Measurements from ENCODE around the gene INSRR. TPM values are rescaled to one million over a fixed set of nuclear protein-coding genes. Genes with fewer than 3 reads are reported as not detected.
A peak's percentile ranks its signal among the peaks of the same experiment; 100 is the strongest.

The INSRR gene
- total and polyA plus RNA-seq, 3 experiments from 2014 or later, result 0.07 TPM; not detected in 2

DNA sequence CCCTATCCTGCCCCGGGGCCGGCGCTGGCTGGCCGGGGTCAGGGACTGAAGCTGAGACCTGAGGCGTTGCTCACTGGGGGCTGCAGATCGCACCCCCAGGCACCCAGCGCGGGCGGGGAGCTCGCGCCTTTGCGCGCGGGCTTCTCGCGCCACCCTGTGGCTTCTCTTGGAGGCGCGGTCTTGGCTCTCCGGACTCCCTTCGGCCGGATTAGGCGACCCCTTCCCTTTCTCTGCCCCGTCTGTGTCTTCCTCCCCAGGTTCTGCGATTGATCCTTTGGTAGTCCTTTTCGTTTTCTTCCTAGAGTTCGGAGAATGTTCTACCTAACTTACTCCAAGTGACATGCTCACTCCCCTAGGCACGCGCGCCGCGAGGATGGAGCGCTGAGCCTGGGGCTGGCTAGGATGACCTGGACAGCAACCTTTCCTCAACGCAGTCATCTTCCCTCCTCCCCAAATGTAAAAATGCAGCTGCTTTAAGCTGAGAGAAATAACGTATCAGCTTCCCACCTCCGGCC lies 1.3 kb upstream of the INSRR start:
- ChIA-PET CTCF (interaction anchor here (0.6 to 6.4 kb wide), 41 partner anchors 9 to 414 kb away, joined by 3 to 146 read pairs (median 6); partner anchors contain the start of genes CRABP2, ISG20L2, METTL25B and MRPL24), POLR2A (interaction anchor here (0.6 to 2.6 kb wide), 10 partner anchors 11 to 132 kb away, joined by 3 to 16 read pairs (median 3); partner anchors contain the start of genes METTL25B and SH2D2A)
- DNase-seq, result peak; percentile 46 to 71 (median 49)
- Mint-ChIP-seq H3K4me1 (peaks cover 14 to 36% (median 19%) of the 10 kb centered on the region in 3 donors), H3K27ac (peak overlapping the region in 4 of 8 donors; percentile 7 to 85 (median 33)), H3K4me3 (peak overlapping the region; percentile 74 to 90 (median 81)), H3K36me3 (no peaks in the 10 kb centered on the region), H3K27me3 (peaks cover 41 to 61% of the 10 kb centered on the region in 2 donors), H3K9me3 (no peaks in the 10 kb centered on the region)
- Histone ChIP-seq H3K36me3 (ENCODE audit: insufficient read depth, low read length) (no peaks in the 10 kb centered on the region), H3K27me3 (ENCODE audit: insufficient read depth, low read length, poor library complexity, severe bottlenecking) (peaks cover 40% of the 10 kb centered on the region), H3K9me3 (ENCODE audit: low read length) (no peaks in the 10 kb centered on the region), H3K4me1 (ENCODE audit: insufficient read depth, low read length) (peaks cover 21% of the 10 kb centered on the region), H3K27ac (ENCODE audit: low read depth, low read length) (no peak overlapping the region), H3K4me3 (ENCODE audit: low read length) (peak overlapping the region; percentile 64)

DNA sequence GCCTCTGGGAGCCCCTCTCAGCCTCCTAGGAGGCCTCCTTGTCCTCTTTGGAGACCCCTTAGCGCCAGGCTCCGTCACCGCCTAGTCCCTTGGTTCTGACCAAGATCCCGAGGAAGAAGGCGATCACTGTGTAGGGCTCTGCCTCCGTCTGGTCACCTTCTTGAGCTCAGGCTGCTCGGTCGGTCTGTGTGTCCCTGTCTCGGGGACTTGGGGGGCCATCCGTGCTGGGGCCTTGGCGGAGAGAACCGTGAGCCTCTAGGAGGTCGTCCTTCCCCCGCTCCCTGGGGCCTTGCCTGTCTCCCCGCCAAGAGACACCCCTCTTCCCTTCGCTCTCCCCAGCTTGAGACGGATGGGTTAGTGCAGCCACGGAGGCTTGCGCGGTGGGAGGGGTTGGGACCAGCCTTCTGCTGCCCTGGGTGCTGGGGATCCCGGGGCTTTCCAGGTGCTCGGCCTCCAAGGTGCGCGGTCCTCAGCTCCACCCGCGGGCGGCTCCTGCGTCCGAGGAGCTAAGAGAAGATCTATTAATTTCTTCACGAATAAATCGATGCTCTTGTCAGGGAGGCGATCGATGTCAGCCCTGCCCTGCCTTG lies 701 bp upstream of the INSRR start:
- Mint-ChIP-seq H3K27ac (peak overlapping the region in 2 of 8 donors; percentile 34 to 91), H3K27me3 (peaks cover 39 to 55% of the 10 kb centered on the region in 2 donors), H3K4me1 (peaks cover 14 to 36% (median 19%) of the 10 kb centered on the region in 3 donors), H3K36me3 (no peaks in the 10 kb centered on the region), H3K9me3 (no peaks in the 10 kb centered on the region), H3K4me3 (peak overlapping the region; percentile 74 to 90 (median 81))
- H3K27ac ChIP-seq (ENCODE audit: low read depth, low read length), result no peak overlapping the region
- peak in 1 of 5 donors; percentile 10 for DNase-seq
- H3K9me3 ChIP-seq (ENCODE audit: low read length), result no peaks in the 10 kb centered on the region
- peak overlapping the region; percentile 46 for H3K4me3 ChIP-seq (ENCODE audit: low read length)
- no peaks in the 10 kb centered on the region for H3K36me3 ChIP-seq (ENCODE audit: insufficient read depth, low read length)
- H3K27me3 ChIP-seq (ENCODE audit: insufficient read depth, low read length, poor library complexity, severe bottlenecking), result peaks cover 40% of the 10 kb centered on the region
- peaks cover 21% of the 10 kb centered on the region for H3K4me1 ChIP-seq (ENCODE audit: insufficient read depth, low read length)
- CTCF ChIA-PET, result interaction anchor here (0.6 to 6.4 kb wide), 39 partner anchors 9 to 414 kb away, joined by 3 to 146 read pairs (median 6); partner anchors contain the start of genes CRABP2, ISG20L2, METTL25B and MRPL24
- POLR2A ChIA-PET, result interaction anchor here (0.6 to 2.6 kb wide), 7 partner anchors 11 to 63 kb away, joined by 3 to 16 read pairs (median 3); partner anchors contain the start of gene SH2D2A

DNA sequence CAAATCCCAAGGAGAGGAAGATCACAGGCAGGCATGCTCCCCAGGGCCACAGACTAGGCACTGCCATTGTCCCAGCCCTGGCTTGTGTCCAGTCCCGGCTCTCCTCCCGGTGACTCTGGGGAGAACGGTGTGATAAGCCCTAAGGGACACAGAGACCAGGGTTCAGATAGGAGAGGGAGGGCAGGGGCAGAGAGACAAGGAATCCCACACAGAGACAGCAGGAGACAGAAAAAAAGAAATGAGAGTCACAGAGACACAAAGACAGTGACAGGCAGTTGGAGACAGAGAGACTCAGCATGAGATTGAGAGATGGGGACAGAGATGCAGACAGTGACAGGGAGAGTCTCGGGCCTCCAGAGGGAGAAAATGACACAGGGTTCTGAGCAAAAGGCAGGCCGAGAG lies 361 bp downstream of the INSRR start:
- ChIA-PET CTCF (interaction anchor here (1.1 to 6.4 kb wide), 10 partner anchors 11 to 169 kb away, joined by 3 to 146 read pairs (median 10); no protein-coding TSS in a partner anchor), POLR2A (interaction anchor here (2.6 kb wide), 1 partner anchor 60 kb away, joined by 16 read pairs; no protein-coding TSS in a partner anchor)
- Mint-ChIP-seq H3K27ac (peak overlapping the region in 1 of 8 donors; percentile 83), H3K27me3 (peaks cover 34 to 47% of the 10 kb centered on the region in 2 donors), H3K4me3 (peak overlapping the region; percentile 16 to 83 (median 58)), H3K4me1 (peaks cover 14 to 32% (median 17%) of the 10 kb centered on the region in 3 donors), H3K9me3 (no peaks in the 10 kb centered on the region), H3K36me3 (no peaks in the 10 kb centered on the region)
- H3K27ac ChIP-seq (ENCODE audit: low read depth, low read length), result no peak overlapping the region
- H3K27me3 ChIP-seq (ENCODE audit: insufficient read depth, low read length, poor library complexity, severe bottlenecking), result peaks cover 31% of the 10 kb centered on the region
- no peak for DNase-seq
- peaks cover 21% of the 10 kb centered on the region for H3K4me1 ChIP-seq (ENCODE audit: insufficient read depth, low read length)
- H3K4me3 ChIP-seq (ENCODE audit: low read length), result no peak overlapping the region
- H3K36me3 ChIP-seq (ENCODE audit: insufficient read depth, low read length), result no peaks in the 10 kb centered on the region
- no peaks in the 10 kb centered on the region for H3K9me3 ChIP-seq (ENCODE audit: low read length)

DNA sequence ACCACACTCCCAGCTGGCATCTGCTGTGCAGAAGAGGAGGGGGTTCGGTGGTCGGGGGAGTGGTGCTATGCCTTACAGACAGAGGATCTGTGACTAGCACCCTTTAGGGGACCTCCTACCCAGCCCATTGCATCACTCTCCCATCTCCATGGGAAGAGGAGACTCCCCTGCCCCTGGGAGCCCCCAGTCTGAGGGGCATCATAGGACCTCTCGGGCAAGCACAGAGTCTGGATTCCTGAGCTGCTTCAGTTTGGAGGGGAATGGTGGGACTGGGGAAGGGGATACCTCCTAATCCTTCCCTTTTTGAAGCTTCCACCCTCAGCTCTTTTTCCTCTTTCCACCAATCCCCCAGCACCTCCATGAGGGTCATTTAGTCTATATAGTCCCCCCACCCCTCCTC lies 1.4 kb downstream of the INSRR start:
- ChIA-PET POLR2A (interaction anchor here (0.9 kb wide), 1 partner anchor 8 kb away, joined by 3 read pairs; no protein-coding TSS in a partner anchor), CTCF (interaction anchor here (0.7 to 6.4 kb wide), 8 partner anchors 10 to 168 kb away, joined by 3 to 109 read pairs (median 6); partner anchors contain the start of gene SH2D2A)
- Mint-ChIP-seq H3K4me1 (peaks cover 9 to 26% (median 10%) of the 10 kb centered on the region in 3 donors), H3K36me3 (no peaks in the 10 kb centered on the region), H3K4me3 (no peak overlapping the region), H3K9me3 (no peaks in the 10 kb centered on the region), H3K27me3 (peaks cover 24 to 36% of the 10 kb centered on the region in 2 donors), H3K27ac (peak overlapping the region in 1 of 8 donors; percentile 74)
- Histone ChIP-seq H3K27ac (ENCODE audit: low read depth, low read length) (no peak overlapping the region), H3K9me3 (ENCODE audit: low read length) (no peaks in the 10 kb centered on the region), H3K27me3 (ENCODE audit: insufficient read depth, low read length, poor library complexity, severe bottlenecking) (peaks cover 23% of the 10 kb centered on the region), H3K36me3 (ENCODE audit: insufficient read depth, low read length) (no peaks in the 10 kb centered on the region), H3K4me1 (ENCODE audit: insufficient read depth, low read length) (peaks cover 21% of the 10 kb centered on the region), H3K4me3 (ENCODE audit: low read length) (no peak overlapping the region)
- DNase-seq, result no peak

DNA sequence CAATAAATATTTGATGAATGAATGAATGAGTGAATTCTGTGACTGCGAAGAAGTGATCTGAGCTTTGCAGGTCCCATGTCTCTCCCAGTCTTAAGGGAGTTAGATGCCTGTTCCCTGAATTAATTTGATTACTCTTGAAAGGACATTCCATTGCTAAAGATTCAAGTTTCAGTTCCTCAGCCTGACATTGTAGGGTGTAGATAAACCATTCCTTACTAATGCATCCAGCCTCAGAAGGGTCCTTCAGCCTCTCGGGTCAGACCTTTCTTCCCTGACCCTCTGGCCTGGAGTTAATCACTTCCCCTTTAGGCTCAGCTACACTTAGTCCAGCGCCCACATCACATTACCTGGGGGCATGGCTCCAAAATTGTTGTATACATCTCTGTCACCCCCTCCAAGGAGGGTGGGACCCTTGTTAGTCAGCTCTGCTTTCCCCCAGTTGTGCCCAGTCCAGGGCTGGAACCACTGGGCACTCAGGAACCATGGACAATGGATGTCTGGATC lies 2.6 kb downstream of the INSRR start:
- no peak for DNase-seq
- H3K4me1 ChIP-seq (ENCODE audit: insufficient read depth, low read length), result peaks cover 19% of the 10 kb centered on the region
- H3K4me3 ChIP-seq (ENCODE audit: low read length), result no peak overlapping the region
- Mint-ChIP-seq H3K27me3 (peaks cover 17 to 28% of the 10 kb centered on the region in 2 donors), H3K36me3 (no peaks in the 10 kb centered on the region), H3K27ac (no peak overlapping the region), H3K4me3 (no peak overlapping the region), H3K9me3 (no peaks in the 10 kb centered on the region), H3K4me1 (peaks cover 7 to 20% (median 10%) of the 10 kb centered on the region in 3 donors)
- CTCF ChIA-PET, result interaction anchor here (0.7 to 2.1 kb wide), 5 partner anchors 42 to 167 kb away, joined by 3 to 6 read pairs (median 3); no protein-coding TSS in a partner anchor
- H3K27ac ChIP-seq (ENCODE audit: low read depth, low read length), result no peak overlapping the region
- H3K27me3 ChIP-seq (ENCODE audit: insufficient read depth, low read length, poor library complexity, severe bottlenecking), result peaks cover 11% of the 10 kb centered on the region
- no peaks in the 10 kb centered on the region for H3K9me3 ChIP-seq (ENCODE audit: low read length)
- POLR2A ChIA-PET, result no interaction called here
- H3K36me3 ChIP-seq (ENCODE audit: insufficient read depth, low read length), result no peaks in the 10 kb centered on the region

DNA sequence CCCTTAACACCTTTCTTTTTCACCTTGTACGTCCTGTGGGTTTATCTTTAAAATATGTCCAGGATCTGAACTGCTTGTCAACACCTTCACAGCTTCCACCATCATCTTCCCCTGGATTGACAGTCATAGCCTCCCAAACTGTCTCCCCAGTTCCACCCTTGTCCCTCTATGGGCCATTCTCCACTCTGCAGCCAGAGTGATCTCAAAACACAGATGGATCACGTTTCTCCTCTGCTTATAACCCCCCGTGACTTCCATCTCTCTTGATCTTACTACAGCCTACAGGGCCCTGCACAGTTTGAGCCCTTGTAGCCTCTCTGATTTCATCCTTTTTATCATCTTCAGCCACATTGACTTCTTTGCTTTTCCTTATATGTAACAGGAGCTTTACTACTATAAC lies 4.3 kb downstream of the INSRR start:
- Histone ChIP-seq H3K4me1 (ENCODE audit: insufficient read depth, low read length) (peaks cover 4% of the 10 kb centered on the region), H3K4me3 (ENCODE audit: low read length) (no peak overlapping the region), H3K27ac (ENCODE audit: low read depth, low read length) (no peak overlapping the region), H3K36me3 (ENCODE audit: insufficient read depth, low read length) (no peaks in the 10 kb centered on the region), H3K9me3 (ENCODE audit: low read length) (no peaks in the 10 kb centered on the region), H3K27me3 (ENCODE audit: insufficient read depth, low read length, poor library complexity, severe bottlenecking) (peaks cover 5% of the 10 kb centered on the region)
- Mint-ChIP-seq H3K27me3 (peaks cover 13 to 17% of the 10 kb centered on the region in 2 donors), H3K9me3 (no peaks in the 10 kb centered on the region), H3K4me3 (no peak overlapping the region), H3K4me1 (peaks cover 2 to 12% (median 5%) of the 10 kb centered on the region in 3 donors), H3K27ac (peak overlapping the region in 1 of 8 donors; percentile 69), H3K36me3 (no peaks in the 10 kb centered on the region)
- ChIA-PET POLR2A (interaction anchor here (0.5 kb wide), 1 partner anchor 141 kb away, joined by 9 read pairs; no protein-coding TSS in a partner anchor), CTCF (interaction anchor here (1.3 to 4.2 kb wide), 3 partner anchors 17 to 58 kb away, joined by 3 to 19 read pairs (median 4); no protein-coding TSS in a partner anchor)
- DNase-seq, result no peak

DNA sequence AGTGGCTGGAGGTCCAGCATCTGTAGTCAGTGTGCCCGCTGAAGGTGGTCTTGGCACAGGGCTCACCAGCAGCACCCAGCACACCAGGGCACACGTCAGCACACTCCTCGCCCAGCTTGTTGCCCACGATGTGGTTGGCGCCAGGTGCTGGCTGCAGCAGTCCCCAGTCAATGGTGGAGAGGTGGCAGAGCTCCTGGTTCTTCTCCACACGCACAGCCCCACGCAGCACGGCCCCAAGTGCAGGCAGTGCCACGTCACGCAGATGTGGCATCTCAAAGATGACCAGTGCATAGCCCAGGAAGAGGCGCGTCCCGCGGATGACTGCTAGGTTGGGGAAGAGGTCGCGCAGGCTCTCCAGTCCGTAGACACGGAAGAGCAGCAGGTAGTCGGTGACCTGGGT lies 5.2 kb downstream of the INSRR start:
- H3K4me1 ChIP-seq (ENCODE audit: insufficient read depth, low read length), result peaks cover 4% of the 10 kb centered on the region
- no peaks in the 10 kb centered on the region for H3K36me3 ChIP-seq (ENCODE audit: insufficient read depth, low read length)
- Mint-ChIP-seq H3K4me1 (peaks cover 7 to 12% (median 9%) of the 10 kb centered on the region in 3 donors), H3K9me3 (no peaks in the 10 kb centered on the region), H3K27me3 (peaks cover 13% of the 10 kb centered on the region in 2 donors), H3K4me3 (no peak overlapping the region), H3K36me3 (no peaks in the 10 kb centered on the region), H3K27ac (peak overlapping the region in 2 of 8 donors; percentile 41 to 42)
- no peak overlapping the region for H3K4me3 ChIP-seq (ENCODE audit: low read length)
- ChIA-PET CTCF (interaction anchor here (1.6 to 4.2 kb wide), 2 partner anchors 16 to 40 kb away, joined by 4 to 19 read pairs; no protein-coding TSS in a partner anchor), POLR2A (interaction anchor here (0.5 kb wide), 1 partner anchor 140 kb away, joined by 9 read pairs; no protein-coding TSS in a partner anchor)
- H3K27me3 ChIP-seq (ENCODE audit: insufficient read depth, low read length, poor library complexity, severe bottlenecking), result peaks cover 5% of the 10 kb centered on the region
- no peaks in the 10 kb centered on the region for H3K9me3 ChIP-seq (ENCODE audit: low read length)
- H3K27ac ChIP-seq (ENCODE audit: low read depth, low read length), result no peak overlapping the region
- no peak for DNase-seq

Measured in CD8-positive, alpha-beta memory T cell (primary cell).